GM12878 (cell line): ENCODE results near the gene ANKRD33B. TPM values are rescaled to one million over a fixed set of nuclear protein-coding genes. Genes with fewer than 3 reads are reported as not detected.
A peak's percentile ranks its signal among the peaks of the same experiment; 100 is the strongest.

Experiments used
- BACH1 ChIP-seq: fragments of 450-650 bp; IDR thresholded peaks from 2 replicates; pipeline ENCODE4 v1.6.1; 2017; ENCODE audit warnings: mild to moderate bottlenecking, borderline replicate concordance
- CEBPB ChIP-seq, 2 experiments: fragments of 150-350 bp in 1 of 2; IDR thresholded peaks; 2 replicates each; pipeline ENCODE4 v1.6.1; 2012 to 2014; ENCODE audit warnings: low read depth in 2 of 2, low read length in 2 of 2, borderline replicate concordance in 1 of 2, inconsistent platforms in 1 of 2
- CHD2 ChIP-seq: IDR thresholded peaks from 2 replicates; pipeline ENCODE4 v1.6.1; 2011; ENCODE audit warnings: low read depth, low read length, improper control_type of control experiment, borderline replicate concordance
- EP300 ChIP-seq, 2 experiments: fragments of 150-350 bp in 1 of 2; IDR thresholded peaks; 2 replicates each; pipeline ENCODE4 v1.6.1; 2011 to 2012; ENCODE audit warnings: low read depth in 2 of 2, low read length in 2 of 2, borderline replicate concordance in 1 of 2, improper control_type of control experiment in 1 of 2, inconsistent platforms in 1 of 2; ENCODE audit not compliant: control insufficient read depth in 1 of 2
- ETV6 ChIP-seq, 2 experiments: fragments of 450-650 bp in 1 of 2; IDR thresholded peaks in 1 of 2; conservative IDR thresholded peaks in 1 of 2; 2 replicates each; pipeline ENCODE4 v1.6.1; 2014; ENCODE audit warnings: antibody characterized with exemption in 1 of 2, borderline replicate concordance in 1 of 2, low read depth in 1 of 2, mild to moderate bottlenecking in 1 of 2, moderate library complexity in 1 of 2
- GATAD2B ChIP-seq: fragments of 450-650 bp; conservative IDR thresholded peaks from 2 replicates; pipeline ENCODE4 v1.6.1; 2017; ENCODE audit warnings: low read depth, mild to moderate bottlenecking, moderate library complexity
- IKZF2 ChIP-seq, 2 experiments: fragments of 450-650 bp; IDR thresholded peaks; 2 replicates each; pipeline ENCODE4 v1.6.1; 2017; ENCODE audit warnings: mild to moderate bottlenecking in 2 of 2, moderate library complexity in 2 of 2
- JUNB ChIP-seq: IDR thresholded peaks from 2 replicates; pipeline ENCODE4 v1.6.1; 2016; ENCODE audit warnings: antibody characterized with exemption, mild to moderate bottlenecking
- MYC ChIP-seq: IDR thresholded peaks from 2 replicates; pipeline ENCODE4 v1.6.1; 2011; ENCODE audit warnings: mild to moderate bottlenecking, low read length, moderate library complexity, inconsistent platforms; ENCODE audit not compliant: insufficient read depth, insufficient replicate concordance, insufficient read length, severe bottlenecking
- POLR2A ChIP-seq: IDR thresholded peaks from 2 replicates; pipeline ENCODE4 v1.6.1; 2011; ENCODE audit warnings: low read depth, mild to moderate bottlenecking, low read length
- POLR2AphosphoS2 ChIP-seq: IDR thresholded peaks from 2 replicates; pipeline ENCODE4 v1.6.1; 2011; ENCODE audit warnings: low read depth, mild to moderate bottlenecking, low read length, improper control_type of control experiment, moderate library complexity
- RAD21 ChIP-seq: IDR thresholded peaks from 2 replicates; pipeline ENCODE4 v1.6.1; 2011; ENCODE audit warnings: mild to moderate bottlenecking, low read depth, low read length, moderate library complexity; ENCODE audit not compliant: insufficient read depth
- TCF7 ChIP-seq: IDR thresholded peaks from 2 replicates; pipeline ENCODE4 v1.6.1; 2014; ENCODE audit warnings: antibody characterized with exemption, borderline replicate concordance
- YBX1 ChIP-seq: fragments of 450-650 bp; IDR thresholded peaks from 2 replicates; pipeline ENCODE4 v1.6.1; 2016; ENCODE audit warnings: antibody characterized with exemption
- ZZZ3 ChIP-seq: IDR thresholded peaks from 2 replicates; pipeline ENCODE4 v1.6.1; 2011; ENCODE audit warnings: low read depth; ENCODE audit not compliant: control insufficient read depth, insufficient read length
- polyA plus RNA-seq, 11 experiments: library from polyadenylated mRNA; depleted of rRNA in 4 of 11; unstranded in 6 of 11; stranded (reverse) in 5 of 11; fragments of >200 nt; fragmentation: Nextera tagmentation in 4 of 11; fragmentation: Illumina TruSeq in 1 of 11; extraction: Ambion mirVana in 4 of 11; extraction: Trizol in 1 of 11; gene quantifications; 1 replicate in 1 of 11; 2 replicates in 10 of 11; pipeline versions ENCODE4 v1.2.1 to v1.2.3, GENCODE V29; 2011 to 2016; ENCODE audit warnings: inconsistent platforms in 2 of 11, missing spikeins in 2 of 11, low read depth in 1 of 11
- total RNA-seq, 4 experiments: library from RNA; depleted of rRNA in 3 of 4; stranded (reverse); fragments of >200 nt in 3 of 4; fragmentation: Illumina TruSeq in 1 of 4; extraction: Trizol in 1 of 4; gene quantifications; 2 replicates each; pipeline versions ENCODE4 v1.2.1 to v1.2.3, GENCODE V29; 2013 to 2021
- TF ChIP-seq, protein P1 (sequence below): fragments of 450-650 bp; IDR thresholded peaks from 2 replicates; pipeline ENCODE4 v1.6.1; 2017; ENCODE audit warnings: mild to moderate bottlenecking, moderate library complexity

The ANKRD33B gene
- total and polyA plus RNA-seq, 10 of the 15 experiments (the other 5 are each of a cell fraction or from before 2014, with no cell fraction given) = 4.9 to 61.6 (median 15.6) TPM

DNA sequence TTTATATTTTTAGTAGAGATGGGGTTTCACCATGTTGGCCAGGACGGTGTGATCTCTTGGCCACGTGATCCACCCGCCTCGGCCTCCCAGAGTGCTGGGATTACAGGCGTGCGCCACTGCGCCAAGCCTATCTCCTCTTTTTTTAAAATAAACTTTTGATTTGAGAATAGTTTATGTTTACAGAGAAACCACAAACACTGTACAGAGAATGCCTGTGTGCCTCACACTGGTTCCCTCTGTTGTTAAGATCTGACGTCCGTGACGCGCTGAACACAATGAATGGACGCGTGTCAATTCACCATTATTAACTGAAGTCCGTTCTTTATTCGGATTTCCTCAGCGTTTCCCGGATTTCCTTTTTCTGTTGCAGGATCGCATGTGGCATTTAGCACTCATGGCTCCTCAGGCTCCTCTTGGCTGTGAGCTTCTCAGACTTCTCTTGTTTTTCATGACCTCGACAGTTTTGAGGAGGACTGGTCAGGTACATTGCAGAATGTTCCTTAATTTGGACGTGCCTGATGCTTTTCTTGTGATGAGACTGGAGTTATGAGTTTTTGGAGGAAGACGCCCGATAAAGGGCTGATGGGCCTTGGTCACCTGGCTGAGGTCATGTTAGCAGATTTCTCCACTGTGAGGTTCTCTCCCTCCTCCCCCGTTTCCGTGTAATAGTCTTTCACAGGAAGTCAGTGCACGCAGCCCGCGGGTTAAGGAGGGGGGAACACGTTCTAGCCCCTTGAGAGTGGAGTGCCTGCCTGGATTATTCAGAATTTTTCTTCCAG, 69.6 kb downstream of the ANKRD33B start (continued):
- TF ChIP-seq POLR2AphosphoS2 = 0 out of 2 replicates have a peak, but pooled peaks have one; percentile 19
- peak in 1 of 2 experiments; percentile 52; a peak in 1 of 4 replicates for TF ChIP-seq ETV6 (conservative IDR thresholded peaks at IDR 0.05 in 1 of 2, IDR thresholded peaks at IDR 0.05 in 1 of 2; ENCODE audit: borderline replicate concordance in 1 of 2, low read depth in 1 of 2)
- TF ChIP-seq EP300 (IDR thresholded peaks at IDR 0.05; ENCODE audit: borderline replicate concordance in 1 of 2, control insufficient read depth in 1 of 2, low read depth in 2 of 2, low read length in 2 of 2) = peak in 1 of 2 experiments; percentile 35; a peak in 1 of 4 replicates
- peak in 1 of 2 experiments; percentile 29; a peak in 1 of 4 replicates for TF ChIP-seq IKZF2 (IDR thresholded peaks at IDR 0.05)
- TF ChIP-seq YBX1 = no peak
- TF ChIP-seq ZZZ3 = no peak
- TF ChIP-seq CHD2 = peak; percentile 19; the same call in 1 of the 2 replicates
- no peak for TF ChIP-seq CEBPB (IDR thresholded peaks at IDR 0.05; ENCODE audit: borderline replicate concordance in 1 of 2, low read depth in 2 of 2, low read length in 2 of 2)
- no peak for TF ChIP-seq GATAD2B
- TF ChIP-seq POLR2A = 0 out of 2 replicates have a peak, but pooled peaks have one; percentile 19
- TF ChIP-seq, protein P1, sequence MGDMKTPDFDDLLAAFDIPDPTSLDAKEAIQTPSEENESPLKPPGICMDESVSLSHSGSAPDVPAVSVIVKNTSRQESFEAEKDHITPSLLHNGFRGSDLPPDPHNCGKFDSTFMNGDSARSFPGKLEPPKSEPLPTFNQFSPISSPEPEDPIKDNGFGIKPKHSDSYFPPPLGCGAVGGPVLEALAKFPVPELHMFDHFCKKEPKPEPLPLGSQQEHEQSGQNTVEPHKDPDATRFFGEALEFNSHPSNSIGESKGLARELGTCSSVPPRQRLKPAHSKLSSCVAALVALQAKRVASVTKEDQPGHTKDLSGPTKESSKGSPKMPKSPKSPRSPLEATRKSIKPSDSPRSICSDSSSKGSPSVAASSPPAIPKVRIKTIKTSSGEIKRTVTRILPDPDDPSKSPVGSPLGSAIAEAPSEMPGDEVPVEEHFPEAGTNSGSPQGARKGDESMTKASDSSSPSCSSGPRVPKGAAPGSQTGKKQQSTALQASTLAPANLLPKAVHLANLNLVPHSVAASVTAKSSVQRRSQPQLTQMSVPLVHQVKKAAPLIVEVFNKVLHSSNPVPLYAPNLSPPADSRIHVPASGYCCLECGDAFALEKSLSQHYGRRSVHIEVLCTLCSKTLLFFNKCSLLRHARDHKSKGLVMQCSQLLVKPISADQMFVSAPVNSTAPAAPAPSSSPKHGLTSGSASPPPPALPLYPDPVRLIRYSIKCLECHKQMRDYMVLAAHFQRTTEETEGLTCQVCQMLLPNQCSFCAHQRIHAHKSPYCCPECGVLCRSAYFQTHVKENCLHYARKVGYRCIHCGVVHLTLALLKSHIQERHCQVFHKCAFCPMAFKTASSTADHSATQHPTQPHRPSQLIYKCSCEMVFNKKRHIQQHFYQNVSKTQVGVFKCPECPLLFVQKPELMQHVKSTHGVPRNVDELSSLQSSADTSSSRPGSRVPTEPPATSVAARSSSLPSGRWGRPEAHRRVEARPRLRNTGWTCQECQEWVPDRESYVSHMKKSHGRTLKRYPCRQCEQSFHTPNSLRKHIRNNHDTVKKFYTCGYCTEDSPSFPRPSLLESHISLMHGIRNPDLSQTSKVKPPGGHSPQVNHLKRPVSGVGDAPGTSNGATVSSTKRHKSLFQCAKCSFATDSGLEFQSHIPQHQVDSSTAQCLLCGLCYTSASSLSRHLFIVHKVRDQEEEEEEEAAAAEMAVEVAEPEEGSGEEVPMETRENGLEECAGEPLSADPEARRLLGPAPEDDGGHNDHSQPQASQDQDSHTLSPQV = peak; percentile 8; the same call in 1 of the 2 replicates
- no peak for TF ChIP-seq JUNB
- no peak for TF ChIP-seq RAD21
- peak; percentile 23; the same call in 1 of the 2 replicates for TF ChIP-seq BACH1
- no peak for TF ChIP-seq MYC
- TF ChIP-seq TCF7 = no peak
